ENCODE data around the gene C4BPA. TPM values are rescaled to one million over a fixed set of nuclear protein-coding genes. Genes with fewer than 3 reads are reported as not detected.

The C4BPA gene
- total RNA-seq, 1 donor from 2014 or later = not detected

GRCh38 chr1:207081806-207082205 is 22.2 kb upstream of the C4BPA start:
- no peak for TF ChIP-seq CTCF (conservative IDR thresholded peaks at IDR 0.05; ENCODE audit: low read depth, low read length)
- no peak for DNase-seq (ENCODE audit: low read depth)
- H3K4me3 ChIP-seq (ENCODE audit: low read depth, low read length) = no peak overlapping the region

GRCh38 chr1:207084232-207084631 is 19.8 kb upstream of the C4BPA start:
- TF ChIP-seq CTCF (conservative IDR thresholded peaks at IDR 0.05; ENCODE audit: low read depth, low read length) = no peak
- no peak for DNase-seq (ENCODE audit: low read depth)
- no peak overlapping the region for H3K4me3 ChIP-seq (ENCODE audit: low read depth, low read length)

- no peak overlapping the region for H3K4me3 ChIP-seq (ENCODE audit: low read depth, low read length)
- DNase-seq (ENCODE audit: low read depth) = no peak
- peak; percentile 74 for TF ChIP-seq CTCF (conservative IDR thresholded peaks at IDR 0.05; ENCODE audit: low read depth, low read length)
Measured at GRCh38 chr1:207084701-207085180, 19.3 kb upstream of the C4BPA start.

GRCh38 chr1:207085887-207086286 is 18.1 kb upstream of the C4BPA start:
- no peak for TF ChIP-seq CTCF (conservative IDR thresholded peaks at IDR 0.05; ENCODE audit: low read depth, low read length)
- no peak for DNase-seq (ENCODE audit: low read depth)

GRCh38 chr1:207088161-207088560 is 15.9 kb upstream of the C4BPA start:
- H3K4me3 ChIP-seq (ENCODE audit: low read depth, low read length) = no peak overlapping the region
- DNase-seq (ENCODE audit: low read depth) = no peak
- no peak for TF ChIP-seq CTCF (conservative IDR thresholded peaks at IDR 0.05; ENCODE audit: low read depth, low read length)

More at GRCh38 chr1:207085887-207086286, 18.1 kb upstream of the C4BPA start:
- no peak overlapping the region for H3K4me3 ChIP-seq (ENCODE audit: low read depth, low read length)

GRCh38 chr1:207088701-207089626 is 15.1 kb upstream of the C4BPA start, which contains the start of gene C4BPB:
C4BPB (plus strand) TSS chr1:207088860; CDS start chr1:207089532, 672 bp downstream.
- DNase-seq (ENCODE audit: low read depth) = no peak
- TF ChIP-seq CTCF (conservative IDR thresholded peaks at IDR 0.05; ENCODE audit: low read depth, low read length) = no peak

More at GRCh38 chr1:207088701-207089626, 15.1 kb upstream of the C4BPA start, which contains the start of gene C4BPB:
- no peak within 1 kb of the TSS for H3K4me3 ChIP-seq (ENCODE audit: low read depth, low read length)
